HepG2 (cell line): Measurements from ENCODE around the gene DDX46. TPM values are rescaled to one million over a fixed set of nuclear protein-coding genes. Genes with fewer than 3 reads are reported as not detected.

Experiments used
- MAF1 ChIP-seq: sonication (generic); formaldehyde crosslinking; IDR thresholded peaks from 2 replicates; pipeline ENCODE4 v1.5.0; 2020; ENCODE audit warnings: missing genetic modification reagents, borderline replicate concordance
- NCOA1 ChIP-seq: sonication (generic); formaldehyde crosslinking; IDR thresholded peaks from 2 replicates; pipeline ENCODE4 v1.9.0; 2021; ENCODE audit warnings: missing genetic modification reagents
- NFYB ChIP-seq: sonication (generic); formaldehyde crosslinking; IDR thresholded peaks from 2 replicates; pipeline ENCODE4 v1.4.0; 2020; ENCODE audit warnings: missing genetic modification reagents
- RFX1 ChIP-seq: fragments of 450-650 bp; IDR thresholded peaks from 2 replicates; pipeline ENCODE4 v1.6.1; 2017
- ZFP36L1 ChIP-seq: sonication (generic); formaldehyde crosslinking; IDR thresholded peaks from 2 replicates; pipeline ENCODE4 v1.8.0; 2022; ENCODE audit warnings: mild to moderate bottlenecking, missing genetic modification reagents, moderate library complexity
- ZNF3 ChIP-seq: IDR thresholded peaks from 2 replicates; pipeline ENCODE4 v1.7.0; 2017; ENCODE audit warnings: inconsistent platforms
- polyA plus RNA-seq, 8 experiments: library from polyadenylated mRNA; depleted of rRNA in 3 of 8; stranded (reverse) in 7 of 8; unstranded in 1 of 8; fragments of >200 nt; fragmentation: Illumina TruSeq in 4 of 8; extraction: Trizol in 4 of 8; gene quantifications; 2 replicates each; pipeline versions ENCODE4 v1.2.1 to v1.2.3, GENCODE V29; 2011 to 2016; ENCODE audit warnings: low read depth in 4 of 8, missing spikeins in 1 of 8, mixed read lengths in 1 of 8; ENCODE audit not compliant: insufficient read depth in 1 of 8
- total RNA-seq, 5 experiments: library from RNA; depleted of rRNA; stranded (reverse); fragments of >200 nt; fragmentation: Illumina TruSeq; extraction: Trizol; gene quantifications; 2 replicates each; pipeline ENCODE4 v1.2.3, GENCODE V29; 2016; ENCODE audit warnings: low read depth in 1 of 5
- TF ChIP-seq, protein P1 (sequence below): sonication (generic); formaldehyde crosslinking; IDR thresholded peaks from 2 replicates; pipeline ENCODE4 v1.4.0; 2020; ENCODE audit warnings: mild to moderate bottlenecking, missing genetic modification reagents
- TF ChIP-seq, protein P2 (sequence below): sonication (generic); formaldehyde crosslinking; IDR thresholded peaks from 2 replicates; pipeline ENCODE4 v1.4.0; 2020; ENCODE audit warnings: mild to moderate bottlenecking, missing genetic modification reagents
- TF ChIP-seq, protein P3 (sequence below): sonication (generic); formaldehyde crosslinking; IDR thresholded peaks from 2 replicates; pipeline ENCODE4 v1.9.0; 2021; ENCODE audit warnings: missing genetic modification reagents, borderline replicate concordance
- TF ChIP-seq, protein P4 (sequence below): sonication (generic); formaldehyde crosslinking; IDR thresholded peaks from 2 replicates; pipeline ENCODE4 v1.5.0; 2020; ENCODE audit warnings: mild to moderate bottlenecking, missing genetic modification reagents
- TF ChIP-seq, protein P5 (sequence below), 2 experiments: sonication (generic) in 1 of 2; formaldehyde crosslinking in 1 of 2; IDR thresholded peaks; 2 replicates each; pipeline versions ENCODE4 v1.5.1 to v1.6.1; 2011 to 2020; ENCODE audit warnings: borderline replicate concordance in 1 of 2, low read depth in 1 of 2, low read length in 1 of 2, mild to moderate bottlenecking in 1 of 2, missing genetic modification reagents in 1 of 2, moderate library complexity in 1 of 2

The DDX46 gene
- total and polyA plus RNA-seq, 2 of the 13 experiments (the other 11 are each of a cell fraction or from before 2014, with no cell fraction given), result 27.3 to 59.3 TPM

DNA sequence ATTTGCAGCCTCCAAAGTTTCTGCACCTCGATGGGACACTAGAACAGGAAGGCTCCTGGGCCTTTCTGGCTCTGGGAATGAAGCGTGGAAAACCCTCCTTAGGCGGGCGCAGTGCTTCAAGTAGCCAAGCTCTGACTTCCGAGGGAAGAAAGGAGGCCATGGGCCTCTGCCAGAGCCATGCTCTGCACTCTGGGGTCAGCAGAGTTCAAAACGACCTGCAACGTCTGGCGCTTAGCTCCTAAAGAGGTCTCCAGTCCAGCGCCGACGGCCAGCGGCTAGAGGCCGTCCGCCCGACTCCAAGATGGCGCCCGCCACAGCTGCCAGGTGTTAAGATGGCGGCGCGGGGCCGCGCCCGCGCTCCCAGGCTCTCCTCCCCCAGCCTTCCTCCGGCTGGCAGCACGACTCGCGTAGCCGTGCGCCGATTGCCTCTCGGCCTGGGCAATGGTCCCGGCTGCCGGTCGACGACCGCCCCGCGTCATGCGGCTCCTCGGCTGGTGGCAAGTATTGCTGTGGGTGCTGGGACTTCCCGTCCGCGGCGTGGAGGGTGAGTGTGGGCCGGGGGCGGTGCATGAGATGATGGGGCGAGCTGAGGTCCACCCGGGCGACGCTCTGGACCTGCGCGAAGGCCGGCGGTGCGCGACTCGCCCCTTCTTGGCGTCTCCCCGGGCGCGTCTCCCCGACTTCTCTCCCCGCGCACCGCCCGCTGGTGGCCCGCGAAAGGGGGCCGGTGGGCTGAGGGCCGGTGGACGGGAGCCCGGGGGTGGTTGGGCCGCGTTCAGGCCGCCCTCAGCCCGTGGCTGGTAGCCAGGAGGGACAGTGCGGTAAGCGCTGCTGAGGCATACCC, 115.6 kb downstream of the DDX46 start, which contains the start of gene TXNDC15 (continued):
- TF ChIP-seq, protein P1, sequence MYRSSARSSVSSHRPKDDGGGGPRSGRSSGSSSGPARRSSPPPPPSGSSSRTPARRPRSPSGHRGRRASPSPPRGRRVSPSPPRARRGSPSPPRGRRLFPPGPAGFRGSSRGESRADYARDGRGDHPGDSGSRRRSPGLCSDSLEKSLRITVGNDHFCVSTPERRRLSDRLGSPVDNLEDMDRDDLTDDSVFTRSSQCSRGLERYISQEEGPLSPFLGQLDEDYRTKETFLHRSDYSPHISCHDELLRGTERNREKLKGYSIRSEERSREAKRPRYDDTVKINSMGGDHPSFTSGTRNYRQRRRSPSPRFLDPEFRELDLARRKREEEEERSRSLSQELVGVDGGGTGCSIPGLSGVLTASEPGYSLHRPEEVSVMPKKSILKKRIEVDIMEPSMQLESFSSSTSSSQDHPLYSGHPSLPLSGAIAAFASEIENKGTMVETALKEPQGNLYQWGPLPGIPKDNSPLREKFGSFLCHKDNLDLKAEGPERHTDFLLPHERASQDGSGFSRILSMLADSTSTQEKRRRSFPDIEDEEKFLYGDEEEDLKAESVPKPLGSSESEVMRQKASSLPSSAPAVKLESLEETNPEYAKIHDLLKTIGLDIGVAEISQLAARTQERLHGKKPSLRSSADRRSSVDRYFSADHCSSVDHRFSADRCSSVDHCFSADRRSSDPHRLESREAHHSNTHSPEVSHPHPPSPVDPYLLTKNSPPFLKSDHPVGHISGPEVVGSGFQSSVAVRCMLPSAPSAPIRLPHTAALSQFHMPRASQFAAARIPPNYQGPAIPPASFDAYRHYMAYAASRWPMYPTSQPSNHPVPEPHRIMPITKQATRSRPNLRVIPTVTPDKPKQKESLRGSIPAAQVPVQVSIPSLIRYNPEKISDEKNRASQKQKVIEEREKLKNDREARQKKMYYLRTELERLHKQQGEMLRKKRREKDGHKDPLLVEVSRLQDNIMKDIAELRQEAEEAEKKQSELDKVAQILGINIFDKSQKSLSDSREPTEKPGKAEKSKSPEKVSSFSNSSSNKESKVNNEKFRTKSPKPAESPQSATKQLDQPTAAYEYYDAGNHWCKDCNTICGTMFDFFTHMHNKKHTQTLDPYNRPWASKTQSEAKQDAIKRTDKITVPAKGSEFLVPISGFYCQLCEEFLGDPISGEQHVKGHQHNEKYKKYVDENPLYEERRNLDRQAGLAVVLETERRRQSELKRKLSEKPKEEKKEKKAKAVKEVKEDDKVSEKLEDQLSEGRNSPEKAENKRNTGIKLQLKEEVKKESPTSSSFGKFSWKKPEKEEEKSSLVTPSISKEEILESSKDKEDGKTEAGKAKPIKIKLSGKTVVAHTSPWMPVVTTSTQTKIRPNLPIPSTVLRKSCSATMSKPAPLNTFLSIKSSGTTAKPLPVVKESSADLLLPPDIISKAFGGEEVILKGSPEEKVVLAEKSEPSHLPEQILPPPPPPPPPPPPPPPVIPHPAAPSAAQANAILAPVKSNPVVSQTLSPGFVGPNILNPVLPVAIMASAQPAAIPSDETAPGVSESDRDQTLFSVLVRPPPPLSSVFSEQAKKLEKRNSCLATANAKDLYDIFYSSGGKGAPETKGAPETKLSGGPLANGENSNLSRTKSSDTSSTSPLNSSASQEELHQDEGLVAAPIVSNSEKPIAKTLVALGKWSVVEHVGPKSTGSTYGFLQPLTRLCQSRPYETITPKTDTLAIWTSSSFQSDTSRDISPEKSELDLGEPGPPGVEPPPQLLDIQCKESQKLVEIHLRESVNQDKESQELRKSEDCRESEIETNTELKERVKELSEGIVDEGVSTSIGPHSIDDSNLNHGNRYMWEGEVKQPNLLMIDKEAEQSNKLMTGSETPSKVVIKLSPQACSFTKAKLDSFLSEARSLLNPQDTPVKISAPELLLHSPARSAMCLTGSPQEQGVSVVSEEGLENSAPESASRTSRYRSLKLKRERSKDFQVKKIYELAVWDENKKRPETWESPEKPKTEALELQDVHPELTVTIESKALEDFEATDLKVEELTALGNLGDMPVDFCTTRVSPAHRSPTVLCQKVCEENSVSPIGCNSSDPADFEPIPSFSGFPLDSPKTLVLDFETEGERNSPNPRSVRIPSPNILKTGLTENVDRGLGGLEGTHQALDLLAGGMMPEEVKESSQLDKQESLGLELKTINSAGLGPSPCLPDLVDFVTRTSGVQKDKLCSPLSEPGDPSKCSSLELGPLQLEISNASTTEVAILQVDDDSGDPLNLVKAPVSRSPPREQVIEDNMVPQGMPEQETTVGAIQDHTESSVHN (CRISPR knock-in tag), result peak; percentile 94
- TF ChIP-seq, protein P2, sequence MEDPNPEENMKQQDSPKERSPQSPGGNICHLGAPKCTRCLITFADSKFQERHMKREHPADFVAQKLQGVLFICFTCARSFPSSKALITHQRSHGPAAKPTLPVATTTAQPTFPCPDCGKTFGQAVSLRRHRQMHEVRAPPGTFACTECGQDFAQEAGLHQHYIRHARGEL, result peak; percentile 97
- TF ChIP-seq ZFP36L1 (CRISPR knock-in tag) (0 out of 2 replicates have a peak, but pooled peaks have one; percentile 17), NFYB (CRISPR knock-in tag) (no peak), NCOA1 (CRISPR knock-in tag) (no peak; the same call in 1 of the 2 replicates), ZNF3 (CRISPR knock-in tag) (no peak), MAF1 (CRISPR knock-in tag) (peak; percentile 75; the same call in 1 of the 2 replicates), RFX1 (no peak)
- TF ChIP-seq, protein P3, sequence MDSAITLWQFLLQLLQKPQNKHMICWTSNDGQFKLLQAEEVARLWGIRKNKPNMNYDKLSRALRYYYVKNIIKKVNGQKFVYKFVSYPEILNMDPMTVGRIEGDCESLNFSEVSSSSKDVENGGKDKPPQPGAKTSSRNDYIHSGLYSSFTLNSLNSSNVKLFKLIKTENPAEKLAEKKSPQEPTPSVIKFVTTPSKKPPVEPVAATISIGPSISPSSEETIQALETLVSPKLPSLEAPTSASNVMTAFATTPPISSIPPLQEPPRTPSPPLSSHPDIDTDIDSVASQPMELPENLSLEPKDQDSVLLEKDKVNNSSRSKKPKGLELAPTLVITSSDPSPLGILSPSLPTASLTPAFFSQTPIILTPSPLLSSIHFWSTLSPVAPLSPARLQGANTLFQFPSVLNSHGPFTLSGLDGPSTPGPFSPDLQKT (CRISPR knock-in tag), result no peak
- TF ChIP-seq, protein P4, sequence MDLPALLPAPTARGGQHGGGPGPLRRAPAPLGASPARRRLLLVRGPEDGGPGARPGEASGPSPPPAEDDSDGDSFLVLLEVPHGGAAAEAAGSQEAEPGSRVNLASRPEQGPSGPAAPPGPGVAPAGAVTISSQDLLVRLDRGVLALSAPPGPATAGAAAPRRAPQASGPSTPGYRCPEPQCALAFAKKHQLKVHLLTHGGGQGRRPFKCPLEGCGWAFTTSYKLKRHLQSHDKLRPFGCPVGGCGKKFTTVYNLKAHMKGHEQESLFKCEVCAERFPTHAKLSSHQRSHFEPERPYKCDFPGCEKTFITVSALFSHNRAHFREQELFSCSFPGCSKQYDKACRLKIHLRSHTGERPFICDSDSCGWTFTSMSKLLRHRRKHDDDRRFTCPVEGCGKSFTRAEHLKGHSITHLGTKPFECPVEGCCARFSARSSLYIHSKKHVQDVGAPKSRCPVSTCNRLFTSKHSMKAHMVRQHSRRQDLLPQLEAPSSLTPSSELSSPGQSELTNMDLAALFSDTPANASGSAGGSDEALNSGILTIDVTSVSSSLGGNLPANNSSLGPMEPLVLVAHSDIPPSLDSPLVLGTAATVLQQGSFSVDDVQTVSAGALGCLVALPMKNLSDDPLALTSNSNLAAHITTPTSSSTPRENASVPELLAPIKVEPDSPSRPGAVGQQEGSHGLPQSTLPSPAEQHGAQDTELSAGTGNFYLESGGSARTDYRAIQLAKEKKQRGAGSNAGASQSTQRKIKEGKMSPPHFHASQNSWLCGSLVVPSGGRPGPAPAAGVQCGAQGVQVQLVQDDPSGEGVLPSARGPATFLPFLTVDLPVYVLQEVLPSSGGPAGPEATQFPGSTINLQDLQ (CRISPR knock-in tag), result no peak
- TF ChIP-seq, protein P5, sequence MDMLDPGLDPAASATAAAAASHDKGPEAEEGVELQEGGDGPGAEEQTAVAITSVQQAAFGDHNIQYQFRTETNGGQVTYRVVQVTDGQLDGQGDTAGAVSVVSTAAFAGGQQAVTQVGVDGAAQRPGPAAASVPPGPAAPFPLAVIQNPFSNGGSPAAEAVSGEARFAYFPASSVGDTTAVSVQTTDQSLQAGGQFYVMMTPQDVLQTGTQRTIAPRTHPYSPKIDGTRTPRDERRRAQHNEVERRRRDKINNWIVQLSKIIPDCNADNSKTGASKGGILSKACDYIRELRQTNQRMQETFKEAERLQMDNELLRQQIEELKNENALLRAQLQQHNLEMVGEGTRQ (IDR thresholded peaks at IDR 0.05; ENCODE audit: low read depth, low read length), result no peak
- TF ChIP-seq, protein P5 (CRISPR knock-in tag; IDR thresholded peaks at IDR 0.05; ENCODE audit: borderline replicate concordance), result no peak
